SK-N-DZ (cell line): ENCODE measurements around the gene PHB1.
"Not testable (repeated sequence)": the region's sequence is repeated elsewhere in the genome, so short reads cannot be mapped to it uniquely, and the experiment has no call there.

Experiments
- DNase-seq: peaks from one replicate; pipeline ENCODE4 v3.0.0-alpha.2; 2015; ENCODE audit warnings: low spot score

The PHB1 gene

GRCh38 chr17:49406421-49407061 lies 8.1 kb downstream of the PHB1 start:
- DNase-seq, result no peak

DNA sequence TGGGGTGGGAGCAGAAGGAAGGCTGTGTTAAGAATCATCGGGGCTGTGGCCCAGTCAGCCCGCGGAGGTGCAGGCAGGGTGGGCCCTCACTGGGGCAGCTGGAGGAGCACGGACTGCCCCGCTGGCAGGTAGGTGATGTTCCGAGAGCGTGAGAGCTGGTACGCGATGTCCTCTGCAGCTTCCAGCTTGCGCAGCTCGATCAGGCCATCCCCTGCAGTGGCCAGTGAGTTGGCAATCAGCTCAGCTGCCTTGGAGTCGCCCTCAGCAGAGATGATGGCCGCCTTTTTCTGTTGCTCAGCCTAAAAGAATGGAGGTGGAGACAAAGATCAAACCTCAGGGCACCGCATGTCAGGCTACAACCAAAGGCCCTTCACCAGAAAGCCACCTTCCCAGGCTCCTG lies 9.8 kb downstream of the PHB1 start:
- no peak for DNase-seq

- DNase-seq, result no peak
These were observed 10.3 kb downstream of the PHB1 start for GRCh38 chr17:49404361-49404760.

DNA sequence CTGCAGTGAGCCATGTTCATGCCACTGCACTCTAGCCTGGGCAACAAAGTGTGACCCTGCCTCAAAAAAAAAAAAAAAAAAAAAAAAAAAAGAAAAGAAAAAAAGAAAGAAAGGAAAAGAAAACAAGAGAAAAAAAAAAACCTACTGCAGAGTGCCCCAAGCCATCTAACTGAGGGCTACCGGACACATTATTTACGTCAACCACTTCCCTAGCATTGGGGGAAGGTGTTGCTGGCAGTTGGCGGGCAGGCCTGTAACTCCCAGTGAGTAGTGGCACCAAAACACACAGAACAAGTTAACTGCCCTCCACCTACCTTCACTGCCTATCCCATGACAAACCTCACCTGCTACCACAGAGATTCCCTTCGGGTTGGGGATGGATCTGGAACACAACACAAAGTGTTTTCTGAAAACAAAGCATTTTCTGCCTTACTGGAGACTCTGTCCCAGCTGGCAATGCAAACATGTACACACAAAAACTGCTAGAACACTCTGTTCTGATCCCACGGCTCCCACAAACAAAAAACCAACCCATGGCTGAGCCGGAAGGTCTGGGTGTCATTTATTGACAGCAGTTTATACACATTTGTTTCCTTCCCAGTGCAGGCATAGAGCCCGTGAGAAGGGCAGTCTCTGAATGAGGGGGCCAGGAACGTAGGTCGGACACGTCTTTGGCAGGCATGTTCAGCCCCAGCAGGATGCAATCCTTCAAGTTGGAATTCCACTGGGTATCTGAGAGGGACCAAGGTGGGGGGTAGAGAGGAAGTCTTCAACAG lies 11.0 kb downstream of the PHB1 start:
- no peak for DNase-seq

- DNase-seq, result no peak
These were observed 12.0 kb downstream of the PHB1 start for GRCh38 chr17:49402706-49403105.

DNA sequence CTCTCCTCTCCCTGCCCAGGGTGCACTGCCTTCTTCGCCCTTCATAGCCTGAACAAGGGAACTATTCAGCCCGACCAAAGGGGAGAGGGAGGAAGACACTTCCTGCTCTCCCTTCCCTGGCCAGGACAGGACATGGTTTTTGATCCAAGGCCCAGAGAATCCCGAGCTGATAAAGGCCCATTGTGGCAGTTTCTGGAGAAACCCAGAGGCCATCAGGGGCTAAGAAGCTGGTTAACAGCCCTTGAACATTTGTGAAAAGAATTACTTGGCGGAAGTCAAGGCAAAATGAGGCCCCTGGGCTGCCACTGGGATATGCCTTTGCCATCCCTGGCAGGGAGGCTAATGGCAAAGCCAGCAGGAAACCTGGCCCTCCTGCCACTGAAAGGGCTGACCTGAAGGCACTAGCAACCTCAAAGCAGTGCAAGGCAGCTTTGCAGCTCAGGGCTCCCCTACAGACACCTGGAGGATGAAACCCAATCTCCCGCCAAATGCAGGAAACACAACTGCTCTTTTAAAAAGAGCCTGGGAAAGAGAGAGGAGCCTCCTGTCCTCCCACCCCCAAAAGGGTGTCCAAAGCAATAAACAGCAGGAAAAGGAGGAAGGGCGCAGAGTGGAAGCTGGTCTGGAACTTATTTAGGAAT lies 12.6 kb downstream of the PHB1 start:
- no peak for DNase-seq

DNA sequence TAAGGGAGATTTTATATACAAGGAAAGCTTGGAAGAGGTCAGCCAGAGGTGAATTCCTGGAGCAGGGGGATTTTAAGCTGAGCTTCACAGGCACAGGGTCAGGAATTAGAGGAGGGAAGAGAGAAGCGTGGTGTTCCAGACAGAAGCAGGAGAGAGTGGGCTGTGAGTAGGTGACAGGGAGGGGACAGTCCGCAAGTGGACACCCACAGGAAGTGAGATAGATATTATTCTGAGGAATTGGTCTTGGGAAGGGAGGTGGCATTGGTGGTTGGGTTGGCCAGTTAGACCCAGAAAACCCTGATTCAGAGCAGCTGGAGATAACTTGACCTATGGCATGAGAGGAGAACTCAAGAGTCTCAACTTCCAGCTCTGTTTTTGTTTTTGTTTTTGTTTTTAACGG lies 14.7 kb downstream of the PHB1 start:
- DNase-seq, result no peak

DNA sequence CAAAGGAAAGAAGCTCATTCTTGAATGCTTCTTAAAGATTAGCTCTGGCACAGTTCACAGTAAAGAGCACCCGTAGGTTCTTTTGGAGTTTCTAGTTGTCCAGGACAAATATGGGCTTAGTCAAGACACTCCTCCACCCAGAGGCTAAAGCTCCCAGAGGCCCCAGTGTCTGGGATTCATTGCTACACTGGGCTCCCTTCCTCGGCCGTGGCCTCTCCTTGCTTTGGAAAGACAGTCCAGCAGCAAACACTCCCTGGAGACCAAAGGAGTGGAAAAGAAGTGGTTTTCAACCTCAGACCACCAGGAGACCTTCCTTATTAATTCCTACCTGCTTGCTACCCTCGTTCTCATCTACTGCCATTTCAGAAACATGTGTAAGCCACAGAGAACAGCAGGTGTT lies 17.1 kb downstream of the PHB1 start:
- DNase-seq, result no peak

- DNase-seq, result no peak
These were observed 21.0 kb downstream of the PHB1 start for GRCh38 chr17:49393491-49394255.

DNA sequence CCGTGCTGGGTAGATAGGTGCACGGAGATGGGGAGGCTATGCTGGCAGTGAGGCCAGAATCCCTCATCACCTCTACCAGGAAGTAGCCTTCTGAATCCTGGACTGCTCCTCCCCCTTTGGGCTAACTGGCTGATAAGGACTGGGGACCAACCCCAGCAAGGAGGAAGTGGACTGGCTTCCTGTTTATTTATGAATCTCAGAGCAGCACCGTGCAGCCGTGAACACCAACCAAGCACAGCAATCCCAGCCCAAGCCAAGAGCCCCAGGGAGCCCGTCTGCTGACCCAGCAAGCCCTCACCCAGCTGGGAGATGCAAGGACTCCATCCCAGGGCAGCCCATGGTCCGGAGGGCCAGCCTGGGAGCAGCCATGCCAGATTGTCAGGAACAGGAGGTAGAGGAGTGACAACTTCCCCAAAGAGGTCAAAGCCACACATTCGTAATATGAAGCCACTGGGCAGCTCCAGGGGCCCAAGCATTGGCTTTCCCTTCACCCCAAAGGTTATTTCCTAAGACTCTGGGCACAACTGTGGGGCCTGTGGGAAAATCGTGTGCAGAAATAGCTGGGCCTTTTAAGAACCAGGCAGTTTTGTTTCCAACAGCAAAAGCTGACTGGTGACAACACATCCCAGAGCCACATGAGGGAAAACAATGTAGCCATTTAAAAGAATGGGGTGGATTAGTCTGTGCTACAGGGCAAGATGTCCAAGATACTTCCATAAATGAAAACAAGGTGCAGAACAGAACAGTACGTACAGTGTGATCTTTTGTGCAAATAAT lies 23.9 kb downstream of the PHB1 start:
- DNase-seq, result no peak

DNA sequence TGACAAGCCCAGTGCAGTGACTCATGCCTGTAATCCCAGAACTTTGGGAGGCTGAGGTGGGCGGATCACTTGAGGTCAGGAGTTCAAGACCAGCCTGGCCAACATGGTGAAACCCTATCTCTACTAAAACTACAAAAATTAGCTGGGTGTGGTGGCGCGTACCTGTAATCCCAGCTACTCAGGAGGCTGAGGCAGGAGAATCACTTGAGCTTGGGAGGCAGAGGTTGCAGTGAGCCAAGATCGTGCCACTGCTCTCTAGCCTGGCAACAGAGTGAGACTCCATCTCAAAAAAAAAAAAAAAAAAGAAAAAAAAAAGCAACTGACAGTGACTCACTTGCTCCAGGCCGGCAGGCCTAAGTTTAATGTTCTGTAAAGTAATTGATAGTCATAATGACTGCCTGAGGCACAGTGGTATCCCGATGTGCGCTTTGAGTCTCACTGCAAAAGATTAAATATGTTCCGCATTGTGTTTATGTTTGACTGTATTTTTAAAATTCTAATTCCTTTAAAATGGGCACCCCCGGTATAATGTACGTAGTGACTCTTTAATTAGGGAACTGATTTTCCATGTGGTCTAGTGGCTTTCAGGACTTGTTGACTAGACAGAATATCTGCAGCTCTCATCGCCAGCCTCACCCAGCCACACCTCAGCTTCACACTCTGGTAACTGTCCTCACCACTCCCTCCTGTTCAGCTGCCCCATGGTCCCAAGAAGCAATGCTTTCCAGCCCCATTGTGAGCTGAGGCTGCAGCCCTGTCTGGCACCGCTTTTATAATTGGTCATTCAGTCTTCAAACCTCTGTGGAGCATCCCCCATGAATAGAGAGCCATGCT lies 25.0 kb downstream of the PHB1 start:
- not testable (repeated sequence) for DNase-seq

DNA sequence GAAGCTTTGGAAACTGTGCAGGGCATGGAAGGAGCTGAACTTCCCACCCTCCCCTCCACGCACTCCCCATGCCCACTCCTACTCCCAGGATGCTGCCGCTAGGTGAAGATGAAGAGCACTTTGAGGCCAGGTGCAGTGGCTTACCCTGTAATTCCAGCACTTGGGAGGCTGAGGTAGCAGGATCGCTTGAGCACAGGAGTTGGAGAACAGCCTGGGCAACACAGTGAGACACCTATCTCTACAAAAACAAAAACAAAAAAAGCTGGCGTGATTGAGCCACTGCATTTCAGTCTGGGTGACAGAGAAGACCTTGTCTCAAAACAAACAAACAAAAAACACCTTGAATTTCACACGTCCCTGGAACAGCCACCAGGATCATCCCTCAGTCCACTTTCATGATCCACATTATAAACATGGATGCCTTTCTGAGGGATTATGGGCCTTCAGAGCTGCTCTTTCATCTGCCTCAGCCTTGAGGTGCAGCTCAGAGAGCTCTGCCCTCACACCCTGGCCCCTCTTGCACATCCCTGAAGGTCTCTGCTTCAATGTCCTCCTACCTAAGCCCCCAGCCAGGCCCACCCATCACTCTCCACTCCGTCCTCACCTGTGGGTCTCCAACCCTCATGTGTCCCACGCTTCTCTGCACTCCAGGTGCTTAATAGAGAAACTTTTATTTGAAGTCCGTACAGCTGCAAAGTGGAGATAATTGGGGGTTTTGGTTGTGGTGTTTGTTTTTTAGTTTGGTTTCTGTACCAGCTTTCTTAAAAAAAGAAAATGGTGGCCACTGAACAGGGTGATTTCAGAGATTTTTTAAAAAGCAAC lies 25.8 kb downstream of the PHB1 start:
- DNase-seq, result no peak

DNA sequence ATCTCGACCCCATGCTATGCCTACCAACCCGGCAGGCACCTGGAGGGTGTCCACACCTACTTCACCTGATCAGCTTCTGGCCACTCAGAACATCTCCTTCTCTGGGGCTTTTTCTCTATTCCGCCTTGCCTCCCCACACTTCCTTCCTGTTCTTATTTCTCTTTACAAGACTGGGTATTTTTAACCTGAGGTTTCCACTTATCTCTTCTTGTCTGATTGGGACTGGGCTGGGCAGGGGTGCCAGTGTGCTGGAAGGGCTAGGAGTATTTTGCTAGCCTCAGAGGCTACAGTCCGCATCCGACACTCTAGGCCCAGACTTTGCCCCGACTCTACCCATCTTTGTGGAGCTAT lies 26.4 kb downstream of the PHB1 start:
- no peak for DNase-seq

- no peak for DNase-seq
These were observed 27.0 kb downstream of the PHB1 start for GRCh38 chr17:49387498-49388289.

DNA sequence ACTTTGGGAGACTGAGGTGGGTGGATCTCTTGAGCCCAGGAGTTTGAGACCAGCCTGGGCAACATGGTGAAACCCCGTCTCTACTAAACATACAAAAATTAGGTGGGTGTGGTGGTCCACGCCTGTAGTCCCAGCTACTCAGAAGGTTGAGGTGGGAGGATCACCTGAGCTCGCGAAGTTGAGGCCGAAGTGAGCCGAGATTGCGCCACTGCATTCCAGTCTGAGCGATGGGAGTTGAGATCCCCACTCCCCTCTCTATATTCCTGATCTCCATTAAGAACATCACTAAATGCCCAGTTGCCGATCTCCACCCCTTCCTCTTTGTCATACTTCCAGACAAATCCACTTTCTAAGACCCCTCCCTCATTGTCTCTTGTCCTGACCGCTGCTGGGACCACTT lies 28.3 kb downstream of the PHB1 start:
- DNase-seq, result no peak

DNA sequence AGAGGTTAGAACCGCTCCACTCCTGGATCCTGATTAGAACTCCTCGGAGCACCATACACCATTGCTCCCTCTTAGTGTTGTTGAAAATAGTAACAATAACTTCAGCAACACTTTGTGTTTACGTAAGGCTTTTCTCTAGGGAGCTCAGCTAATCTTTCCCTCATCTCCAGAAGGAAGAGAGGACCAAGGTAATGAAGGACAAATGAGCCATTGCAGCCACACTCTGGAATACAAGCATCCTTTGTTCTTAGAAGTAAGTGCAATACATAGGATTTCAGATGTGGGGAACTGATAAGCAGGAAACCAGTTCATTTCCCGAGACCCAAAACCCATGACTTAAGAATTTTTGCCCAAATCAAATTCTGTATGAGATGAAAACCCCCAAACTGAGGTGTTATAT lies 29.7 kb downstream of the PHB1 start:
- DNase-seq, result no peak

- no peak for DNase-seq
These were observed 31.6 kb downstream of the PHB1 start for GRCh38 chr17:49383060-49383459.

GRCh38 chr17:49382556-49382955 lies 32.1 kb downstream of the PHB1 start:
- no peak for DNase-seq

DNA sequence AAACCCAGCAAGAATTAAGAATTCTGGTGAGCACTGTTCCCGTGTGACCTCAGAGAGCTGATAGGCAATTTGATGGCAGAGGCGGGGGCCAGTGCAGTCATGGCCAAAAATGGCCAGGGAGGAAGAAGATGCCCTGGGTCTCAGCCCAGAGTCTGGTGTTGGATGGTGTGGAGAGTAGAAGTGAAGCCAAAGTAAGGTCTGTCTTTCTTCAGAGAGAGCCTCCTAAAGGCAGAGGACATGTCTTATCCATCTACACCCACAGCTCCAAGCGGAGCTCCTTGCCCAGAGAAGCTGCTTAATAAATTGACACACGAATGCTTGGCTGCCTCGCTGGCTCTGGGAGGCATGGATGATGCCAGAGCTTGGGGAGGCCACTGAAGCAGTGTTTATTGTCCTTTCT lies 32.9 kb downstream of the PHB1 start:
- DNase-seq, result no peak
